Measurements from ENCODE around the gene ANKRD53. TPM values are rescaled to one million over a fixed set of nuclear protein-coding genes. Genes with fewer than 3 reads are reported as not detected.

The ANKRD53 gene
- total RNA-seq, 1 donor from 2014 or later: 0.75 TPM

DNA sequence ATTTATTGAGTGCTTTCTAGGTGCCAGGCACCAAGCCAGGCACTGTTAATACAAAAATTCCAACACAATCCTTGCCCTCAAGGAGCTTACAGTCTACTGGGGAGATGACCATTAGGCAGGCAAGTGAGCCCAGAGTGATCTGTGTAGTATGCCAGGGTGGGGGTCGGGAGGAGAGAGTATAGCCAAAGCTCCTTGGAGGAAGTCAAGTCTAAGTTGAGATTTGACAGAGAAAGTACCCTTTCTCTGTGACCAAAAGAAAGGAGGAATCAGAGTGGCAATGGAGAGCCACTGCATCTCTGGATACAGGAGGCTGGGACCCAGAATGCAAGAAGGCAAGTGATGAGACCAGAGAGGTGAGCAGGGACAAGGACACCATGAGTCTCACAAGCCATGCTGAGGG lies 7.5 kb downstream of the ANKRD53 start:
- no peak for DNase-seq (ENCODE audit: low read depth)
- H3K4me3 ChIP-seq (ENCODE audit: low read depth, low read length): no peak overlapping the region
- TF ChIP-seq CTCF (conservative IDR thresholded peaks at IDR 0.05; ENCODE audit: low read depth, low read length): no peak

DNA sequence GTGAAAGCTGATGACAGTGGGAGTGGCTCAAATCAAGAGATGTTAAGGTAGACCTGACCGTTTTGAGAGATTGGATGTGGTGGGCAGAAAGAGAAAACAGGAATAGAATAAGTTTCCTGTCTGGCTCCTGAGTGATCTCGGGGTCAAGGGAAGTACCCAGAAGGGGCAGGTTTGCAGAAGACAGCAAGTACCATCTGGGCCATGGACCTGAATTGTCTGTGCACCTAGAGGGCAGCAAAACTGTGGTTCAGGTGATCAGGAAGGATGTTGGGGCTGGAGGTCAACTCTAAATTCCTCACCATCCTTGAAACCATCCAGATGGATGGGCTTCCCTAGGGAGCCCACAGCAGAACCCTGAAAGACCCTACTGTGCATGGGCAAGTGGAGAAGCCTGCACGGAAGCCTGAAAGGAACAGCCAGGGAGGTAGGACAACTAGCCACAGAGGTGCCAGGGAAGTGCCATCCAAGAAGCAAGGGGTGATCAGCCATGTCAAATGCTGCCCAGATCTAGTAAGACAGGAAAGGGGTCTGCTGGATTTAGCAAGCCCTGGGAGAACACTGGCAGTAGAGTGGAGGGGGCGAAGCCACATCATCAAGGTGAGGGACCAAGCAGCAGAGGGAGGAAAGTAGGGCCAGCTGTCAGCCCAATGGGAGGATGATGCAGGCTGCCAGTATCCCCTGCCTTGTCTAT lies 8.2 kb downstream of the ANKRD53 start:
- H3K4me3 ChIP-seq (ENCODE audit: low read depth, low read length): no peak overlapping the region
- DNase-seq (ENCODE audit: low read depth): no peak
- TF ChIP-seq CTCF (conservative IDR thresholded peaks at IDR 0.05; ENCODE audit: low read depth, low read length): no peak

DNA sequence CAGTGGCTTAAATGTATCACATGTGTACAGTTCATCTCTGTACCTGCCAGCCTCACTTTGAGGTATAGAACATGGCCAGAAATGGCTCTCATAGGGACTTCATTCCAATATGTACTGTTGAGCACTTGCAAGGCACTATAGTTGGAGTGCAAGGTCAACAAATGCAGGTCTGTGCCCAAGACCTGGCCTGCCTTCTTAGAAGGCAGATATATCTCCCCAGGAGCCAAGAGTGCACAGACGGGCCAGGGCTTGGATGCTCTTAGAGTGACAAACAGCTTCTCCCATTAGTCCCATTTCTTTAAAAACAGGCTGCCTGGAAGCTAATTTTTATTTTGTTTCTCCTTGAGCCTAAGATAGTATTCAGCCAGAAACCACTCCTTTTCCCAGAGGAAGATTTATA lies 9.0 kb downstream of the ANKRD53 start:
- H3K4me3 ChIP-seq (ENCODE audit: low read depth, low read length): no peak overlapping the region
- no peak for TF ChIP-seq CTCF (conservative IDR thresholded peaks at IDR 0.05; ENCODE audit: low read depth, low read length)
- DNase-seq (ENCODE audit: low read depth): no peak

DNA sequence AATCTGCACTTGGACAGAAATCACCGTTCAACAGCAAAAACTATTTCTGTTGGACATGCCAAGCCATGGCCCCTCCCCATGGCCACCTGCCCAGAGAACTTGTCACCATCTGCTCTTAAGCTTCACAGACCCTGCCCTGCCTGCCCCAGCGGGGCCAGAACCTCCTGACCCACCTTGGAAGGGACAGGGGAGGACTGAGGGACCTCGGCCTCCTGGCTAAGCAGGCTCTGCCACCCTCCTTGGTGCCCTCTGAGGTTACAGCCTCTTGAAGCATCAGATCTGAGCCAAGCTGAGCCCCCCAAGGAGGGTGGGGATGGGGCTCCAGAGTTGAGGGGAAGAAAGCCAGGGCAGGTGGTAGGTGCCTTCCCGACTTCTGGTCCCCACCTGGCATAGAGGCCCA lies 9.7 kb downstream of the ANKRD53 start:
- H3K4me3 ChIP-seq (ENCODE audit: low read depth, low read length): no peak overlapping the region
- no peak for TF ChIP-seq CTCF (conservative IDR thresholded peaks at IDR 0.05; ENCODE audit: low read depth, low read length)

GRCh38 chr2:70988726-70989648 lies 10.6 kb downstream of the ANKRD53 start:
- no peak for TF ChIP-seq CTCF (conservative IDR thresholded peaks at IDR 0.05; ENCODE audit: low read depth, low read length)
- no peak for DNase-seq (ENCODE audit: low read depth)
- H3K4me3 ChIP-seq (ENCODE audit: low read depth, low read length): no peak overlapping the region

More for the DNA sequence above, 9.7 kb downstream of the ANKRD53 start:
- no peak for DNase-seq (ENCODE audit: low read depth)

GRCh38 chr2:70990216-70990615 lies 11.8 kb downstream of the ANKRD53 start:
- no peak for TF ChIP-seq CTCF (conservative IDR thresholded peaks at IDR 0.05; ENCODE audit: low read depth, low read length)
- no peak overlapping the region for H3K4me3 ChIP-seq (ENCODE audit: low read depth, low read length)
- DNase-seq (ENCODE audit: low read depth): no peak
